Loucy (cell line): ENCODE measurements around the gene CAMK1G.

Experiments used
- H2AFZ ChIP-seq: fragments of 200-600 bp; sonication (generic); 2 replicates; pipeline ENCODE4 v1.6.0; 2016; ENCODE audit warnings: antibody characterized with exemption, mild to moderate bottlenecking, low read length, moderate library complexity
- H3F3A ChIP-seq: fragments of 200-600 bp; 2 replicates; pipeline ENCODE4 v1.6.0; 2016; ENCODE audit warnings: antibody characterized with exemption, low read depth, mild to moderate bottlenecking
- H3K27me3 ChIP-seq: fragments of 200-600 bp; sonication (generic); 2 replicates; pipeline ENCODE4 v1.6.1; 2014; ENCODE audit warnings: low read length, mild to moderate bottlenecking; ENCODE audit not compliant: insufficient read depth, poor library complexity, severe bottlenecking
- H3K36me3 ChIP-seq: fragments of 200-600 bp; sonication (generic); 2 replicates; pipeline ENCODE4 v1.6.1; 2016; ENCODE audit warnings: low read length; ENCODE audit not compliant: insufficient read depth
- H3K4me1 ChIP-seq: fragments of 200-600 bp; sonication (generic); 2 replicates; pipeline ENCODE4 v1.5.1; 2014; ENCODE audit warnings: low read length, mild to moderate bottlenecking; ENCODE audit not compliant: insufficient read depth, poor library complexity, severe bottlenecking
- H3K4me2 ChIP-seq: fragments of 200-600 bp; sonication (generic); 2 replicates; pipeline ENCODE4 v1.6.0; 2014; ENCODE audit warnings: antibody characterized with exemption, low read length, low read depth, mild to moderate bottlenecking; ENCODE audit not compliant: poor library complexity, severe bottlenecking
- H3K4me3 ChIP-seq: fragments of 200-600 bp; sonication (generic); 2 replicates; pipeline ENCODE4 v1.5.1; 2014; ENCODE audit warnings: low read length, mild to moderate bottlenecking, mixed read lengths; ENCODE audit not compliant: poor library complexity, severe bottlenecking
- H3K79me2 ChIP-seq: fragments of 200-600 bp; sonication (generic); 2 replicates; pipeline ENCODE4 v1.6.1; 2014; ENCODE audit warnings: low read length; ENCODE audit not compliant: insufficient read depth
- H3K9ac ChIP-seq: fragments of 200-600 bp; sonication (generic); 2 replicates; pipeline ENCODE4 v1.6.0; 2014; ENCODE audit warnings: mild to moderate bottlenecking, low read depth, low read length, moderate library complexity; ENCODE audit not compliant: poor library complexity, severe bottlenecking
- H3K9me2 ChIP-seq: fragments of 200-600 bp; sonication (generic); replicated peaks from 2 replicates; pipeline ENCODE4 v1.6.1; 2016; ENCODE audit warnings: low read depth, low read length, mixed read lengths
- H3K9me3 ChIP-seq: fragments of 200-600 bp; sonication (generic); 2 replicates; pipeline ENCODE4 v1.6.1; 2014; ENCODE audit warnings: mild to moderate bottlenecking, antibody characterized with exemption, low read length, low read depth; ENCODE audit not compliant: insufficient read depth
- H4K20me1 ChIP-seq: fragments of 200-600 bp; sonication (generic); 2 replicates; pipeline ENCODE4 v1.6.0; 2014; ENCODE audit warnings: antibody characterized with exemption, low read length, mild to moderate bottlenecking; ENCODE audit not compliant: insufficient read depth, poor library complexity, severe bottlenecking
- EZH2phosphoT487 ChIP-seq: fragments of 200-600 bp; IDR thresholded peaks from 2 replicates; pipeline ENCODE4 v1.6.1; 2018; ENCODE audit warnings: antibody characterized with exemption, mild to moderate bottlenecking, moderate library complexity, borderline replicate concordance
- TF ChIP-seq, protein P1 (sequence below): fragments of 200-600 bp; sonication (generic); conservative IDR thresholded peaks from 2 replicates; pipeline ENCODE4 v1.5.1; 2014; ENCODE audit warnings: mild to moderate bottlenecking, antibody characterized with exemption, low read length

The CAMK1G gene

DNA sequence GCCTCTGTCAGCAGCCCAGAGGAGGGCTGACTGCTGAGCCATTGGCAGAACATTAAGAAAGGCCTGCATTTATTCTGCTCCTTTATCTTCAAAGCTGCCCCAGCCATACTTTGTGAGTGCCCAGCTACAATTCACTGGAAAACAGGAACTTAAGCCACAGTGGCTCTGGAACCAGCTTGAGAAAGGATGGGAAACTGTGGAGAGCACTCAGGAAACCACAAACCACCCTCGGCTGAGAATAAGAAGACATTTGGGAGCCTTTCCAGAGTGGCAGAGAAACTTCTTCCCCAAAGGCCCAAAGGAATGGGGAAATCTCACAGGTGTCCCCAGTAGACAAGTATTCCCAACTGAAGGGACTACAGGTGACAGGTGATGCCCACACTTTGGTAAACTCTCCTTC is 66.9 kb downstream of the CAMK1G start:
- Histone ChIP-seq H3K4me2 (no peak overlapping the region), H3K4me3 (no peak overlapping the region), H3K9me3 (no peaks in the 10 kb centered on the region), H3F3A (no peaks in the 10 kb centered on the region), H3K36me3 (no peaks in the 10 kb centered on the region), H3K27me3 (no peaks in the 10 kb centered on the region), H3K79me2 (no peaks in the 10 kb centered on the region), H2AFZ (no peak overlapping the region), H4K20me1 (no peaks in the 10 kb centered on the region), H3K9ac (no peak overlapping the region), H3K4me1 (peaks cover 10% of the 10 kb centered on the region), H3K9me2 (no peaks in the 10 kb centered on the region)
- TF ChIP-seq, protein P1, sequence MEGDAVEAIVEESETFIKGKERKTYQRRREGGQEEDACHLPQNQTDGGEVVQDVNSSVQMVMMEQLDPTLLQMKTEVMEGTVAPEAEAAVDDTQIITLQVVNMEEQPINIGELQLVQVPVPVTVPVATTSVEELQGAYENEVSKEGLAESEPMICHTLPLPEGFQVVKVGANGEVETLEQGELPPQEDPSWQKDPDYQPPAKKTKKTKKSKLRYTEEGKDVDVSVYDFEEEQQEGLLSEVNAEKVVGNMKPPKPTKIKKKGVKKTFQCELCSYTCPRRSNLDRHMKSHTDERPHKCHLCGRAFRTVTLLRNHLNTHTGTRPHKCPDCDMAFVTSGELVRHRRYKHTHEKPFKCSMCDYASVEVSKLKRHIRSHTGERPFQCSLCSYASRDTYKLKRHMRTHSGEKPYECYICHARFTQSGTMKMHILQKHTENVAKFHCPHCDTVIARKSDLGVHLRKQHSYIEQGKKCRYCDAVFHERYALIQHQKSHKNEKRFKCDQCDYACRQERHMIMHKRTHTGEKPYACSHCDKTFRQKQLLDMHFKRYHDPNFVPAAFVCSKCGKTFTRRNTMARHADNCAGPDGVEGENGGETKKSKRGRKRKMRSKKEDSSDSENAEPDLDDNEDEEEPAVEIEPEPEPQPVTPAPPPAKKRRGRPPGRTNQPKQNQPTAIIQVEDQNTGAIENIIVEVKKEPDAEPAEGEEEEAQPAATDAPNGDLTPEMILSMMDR: no peak
- no peak for TF ChIP-seq EZH2phosphoT487

DNA sequence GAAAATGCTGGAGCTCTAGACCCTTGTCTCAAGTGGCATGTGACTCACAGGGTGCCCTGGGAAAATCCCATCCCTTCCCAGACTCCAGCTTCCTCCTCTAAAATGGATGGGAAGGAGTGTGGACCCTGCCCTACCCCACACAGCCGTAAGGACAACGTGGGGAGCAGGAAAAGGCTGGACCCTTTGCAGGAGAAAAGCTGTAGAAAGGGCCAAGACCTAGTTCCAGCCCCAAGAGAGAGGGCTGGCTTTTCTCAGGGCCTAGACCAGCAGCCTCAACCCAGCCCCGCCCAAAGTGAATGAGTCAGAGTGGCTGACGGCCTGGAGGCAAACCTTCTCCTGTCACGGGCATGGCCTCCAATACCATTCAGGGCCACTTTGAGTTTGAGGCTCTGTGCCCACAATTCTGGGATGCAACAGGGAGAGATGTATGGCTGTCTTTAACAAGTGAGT is 67.6 kb downstream of the CAMK1G start:
- Histone ChIP-seq H3K27me3 (no peaks in the 10 kb centered on the region), H2AFZ (no peak overlapping the region), H4K20me1 (no peaks in the 10 kb centered on the region), H3K4me1 (peaks cover 10% of the 10 kb centered on the region), H3K9me3 (no peaks in the 10 kb centered on the region), H3K9me2 (no peaks in the 10 kb centered on the region), H3K36me3 (no peaks in the 10 kb centered on the region), H3K9ac (no peak overlapping the region), H3F3A (no peaks in the 10 kb centered on the region), H3K4me2 (no peak overlapping the region), H3K79me2 (no peaks in the 10 kb centered on the region), H3K4me3 (no peak overlapping the region)
- no peak for TF ChIP-seq EZH2phosphoT487
- TF ChIP-seq, protein P1: no peak

DNA sequence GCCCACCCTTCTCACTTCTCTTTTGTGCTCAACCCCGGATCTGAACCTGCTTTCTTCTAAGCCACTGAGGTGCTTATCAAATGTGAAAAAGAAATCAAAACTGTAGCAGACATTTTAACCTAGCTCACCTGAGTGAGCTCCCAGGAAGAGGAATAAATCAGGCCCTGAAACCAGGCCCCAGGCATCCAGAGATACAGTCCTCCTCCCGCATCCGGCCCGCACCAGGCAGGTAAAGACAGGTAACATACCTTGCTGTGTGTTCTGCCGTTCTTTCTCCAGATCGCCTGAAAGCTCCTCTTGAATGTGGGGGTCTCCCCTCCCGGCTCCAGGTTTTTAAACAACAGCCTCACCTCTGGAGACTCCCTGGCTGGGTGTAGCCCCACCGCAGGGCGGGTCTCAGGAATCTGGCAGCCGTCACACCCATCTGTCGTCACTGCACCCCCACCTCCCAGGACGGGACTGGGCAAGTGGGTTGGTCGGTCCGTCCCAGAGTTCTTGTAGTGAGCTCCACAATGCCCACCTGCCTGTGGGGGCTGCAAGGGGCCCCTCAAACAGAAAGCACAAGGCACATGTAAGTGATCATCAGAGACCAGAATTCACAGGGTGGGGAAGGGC is 68.7 kb downstream of the CAMK1G start, which contains the start of gene LAMB3:
LAMB3 (minus strand) TSS at position 305 of the 615 bp plus-strand sequence. CDS start 1,481 bp downstream, outside the sequence.
- Histone ChIP-seq H2AFZ (no peak within 1 kb of the TSS), H3K9ac (no peak within 1 kb of the TSS)

More for the DNA sequence above, 68.7 kb downstream of the CAMK1G start, which contains the start of gene LAMB3:
- Histone ChIP-seq H3K36me3 (no peaks in the 10 kb centered on the region), H3K4me1 (peaks cover 10% of the 10 kb centered on the region), H3K9me2 (no peaks in the 10 kb centered on the region), H3K9me3 (no peaks in the 10 kb centered on the region), H3K4me2 (no peak within 1 kb of the TSS), H3F3A (no peaks in the 10 kb centered on the region), H3K79me2 (no peaks in the 10 kb centered on the region), H3K27me3 (no peaks in the 10 kb centered on the region), H3K4me3 (no peak within 1 kb of the TSS), H4K20me1 (no peaks in the 10 kb centered on the region)
- TF ChIP-seq, protein P1: no peak
- no peak for TF ChIP-seq EZH2phosphoT487
